ENCODE measurements around the gene GNAL. TPM values are rescaled to one million over a fixed set of nuclear protein-coding genes. Genes with fewer than 3 reads are reported as not detected.
"Not testable (repeated sequence)": the region's sequence is repeated elsewhere in the genome, so short reads cannot be mapped to it uniquely, and the experiment has no call there.

Gene GNAL
- total RNA-seq, 8 experiments from 2014 or later = 0.85 to 31.0 (median 11.1) TPM

- no peak for ATAC-seq (replicated peaks in 6 of 8)
- peaks cover 7% of the 10 kb centered on the region in 2 donors for H3K4me1 ChIP-seq (replicated peaks in 1 of 2)
- 43 to 87% (median 58%) methylated on average over 1 to 6 of the region's 7 CpGs; no CpG with 5 or more reads in 2 of the 10 experiments for WGBS, 10 experiments
- H3K4me3 ChIP-seq = no peak overlapping the region
- H3K27ac ChIP-seq = no peak overlapping the region
- in situ Hi-C loops (cut with MboI; ENCODE audit: low pct_unique_long_range_greater_than_20kb in 2 of 9, low sequenced_read_pairs in 9 of 9, unreplicated experiment in 9 of 9) = no loop called here
Observed at GRCh38 chr18:11902522-11903292, 213.6 kb downstream of the GNAL start.

DNA sequence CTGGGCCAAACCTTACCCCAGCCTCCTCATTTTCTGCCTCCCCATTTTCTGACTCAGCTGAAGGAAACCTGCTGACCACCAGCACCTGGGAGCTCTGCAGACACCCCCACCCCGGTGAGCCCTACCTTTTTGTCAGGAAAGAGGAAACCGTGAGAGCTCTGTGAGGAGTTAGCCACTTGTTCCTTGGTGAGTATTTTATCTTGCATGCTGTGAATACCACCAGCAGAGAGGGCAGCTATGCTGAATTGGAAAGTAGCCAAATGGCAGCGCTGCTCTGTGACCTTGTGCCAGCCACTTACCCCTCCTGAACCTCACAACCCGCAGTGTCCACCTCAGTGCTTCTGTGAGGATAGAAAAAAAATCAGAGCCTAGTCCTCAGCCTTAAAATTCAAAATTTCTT, 216.5 kb downstream of the GNAL start:
- H3K27ac ChIP-seq = no peak overlapping the region
- H3K4me3 ChIP-seq = no peak overlapping the region
- ATAC-seq (replicated peaks in 6 of 8) = no peak
- 78 to 100% (median 82%) methylated on average over 1 to 3 of the region's 4 CpGs; no CpG with 5 or more reads in 4 of the 10 experiments for WGBS, 10 experiments
- in situ Hi-C loops (cut with MboI; ENCODE audit: low pct_unique_long_range_greater_than_20kb in 2 of 9, low sequenced_read_pairs in 9 of 9, unreplicated experiment in 9 of 9) = no loop called here
- peaks cover 7% of the 10 kb centered on the region in 2 donors for H3K4me1 ChIP-seq (replicated peaks in 1 of 2)

- H3K4me1 ChIP-seq (replicated peaks in 1 of 2) = peaks cover 7% of the 10 kb centered on the region in 2 donors
- in situ Hi-C loops (cut with MboI; ENCODE audit: low pct_unique_long_range_greater_than_20kb in 2 of 9, low sequenced_read_pairs in 9 of 9, unreplicated experiment in 9 of 9) = no loop called here
- no peak overlapping the region for H3K4me3 ChIP-seq
- no peak overlapping the region for H3K27ac ChIP-seq
- WGBS, 10 experiments = 40 to 100% (median 100%) methylated on average over 1 of the region's 1 CpG; no CpG with 5 or more reads in 4 of the 10 experiments
- no peak for ATAC-seq (replicated peaks in 6 of 8)
Observed at GRCh38 chr18:11906176-11906575, 217.1 kb downstream of the GNAL start.

- no peak for ATAC-seq (replicated peaks in 6 of 8)
- in situ Hi-C loops (cut with MboI; ENCODE audit: low pct_unique_long_range_greater_than_20kb in 2 of 9, low sequenced_read_pairs in 9 of 9, unreplicated experiment in 9 of 9) = no loop called here
- Histone ChIP-seq H3K4me1 (replicated peaks in 1 of 2) (peaks cover 7% of the 10 kb centered on the region in 2 donors), H3K27ac (no peak overlapping the region), H3K4me3 (peak overlapping the region; percentile 61 to 84 (median 66))
- WGBS, 10 experiments = 33 to 70% (median 52%) methylated on average over 2 to 19 of the region's 20 CpGs
Observed at GRCh38 chr18:11906926-11907874, 218.1 kb downstream of the GNAL start.

- Histone ChIP-seq H3K27ac (peak within 1 kb of the TSS; percentile 85 to 90), H3K4me3 (peak within 1 kb of the TSS; percentile 61 to 84 (median 66)), H3K4me1 (replicated peaks in 1 of 2) (peaks cover 7% of the 10 kb centered on the region in 2 donors)
- in situ Hi-C loops (cut with MboI; ENCODE audit: low pct_unique_long_range_greater_than_20kb in 2 of 9, low sequenced_read_pairs in 9 of 9, unreplicated experiment in 9 of 9) = no loop called here
- ATAC-seq (replicated peaks in 6 of 8) = peak; percentile 89 to 96 (median 93)
- 0 to 2% (median 0%) methylated on average over 2 to 23 of the region's 106 CpGs; no CpG with 5 or more reads in 3 of the 10 experiments for WGBS, 10 experiments
Observed at GRCh38 chr18:11908182-11909060, 219.4 kb downstream of the GNAL start, which contains the start of gene MPPE1. Gene MPPE1, minus strand, starts transcription at chr18:11908317. Its CDS starts 11,053 bp downstream, at chr18:11897264.

DNA sequence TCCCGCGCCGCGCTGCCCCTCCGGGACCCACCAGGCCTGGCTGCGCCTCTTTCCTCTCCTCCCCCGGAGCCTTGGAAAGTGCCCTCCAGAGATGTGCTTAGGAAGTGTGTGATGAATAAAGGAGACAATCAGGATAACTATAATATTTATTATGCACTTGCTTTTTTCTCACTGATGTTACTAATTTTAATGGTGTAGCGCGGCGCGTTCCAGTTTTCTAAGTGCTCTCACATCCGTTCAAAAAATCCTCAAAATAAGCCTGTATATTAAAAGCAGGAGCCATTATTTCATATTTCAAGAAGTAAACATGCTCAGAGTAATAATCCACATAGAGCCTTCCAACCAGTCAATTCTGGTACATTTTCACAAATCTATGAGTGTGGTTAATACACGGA, 220.0 kb downstream of the GNAL start:
- Histone ChIP-seq H3K4me3 (peak overlapping the region; percentile 61 to 84 (median 66)), H3K27ac (peak overlapping the region; percentile 85 to 90), H3K4me1 (replicated peaks in 1 of 2) (peaks cover 7% of the 10 kb centered on the region in 2 donors)
- in situ Hi-C loops (cut with MboI; ENCODE audit: low pct_unique_long_range_greater_than_20kb in 2 of 9, low sequenced_read_pairs in 9 of 9, unreplicated experiment in 9 of 9) = no loop called here
- no peak for ATAC-seq (replicated peaks in 6 of 8)
- WGBS, 10 experiments = 24 to 100% (median 80%) methylated on average over 1 to 6 of the region's 13 CpGs; no CpG with 5 or more reads in 4 of the 10 experiments

DNA sequence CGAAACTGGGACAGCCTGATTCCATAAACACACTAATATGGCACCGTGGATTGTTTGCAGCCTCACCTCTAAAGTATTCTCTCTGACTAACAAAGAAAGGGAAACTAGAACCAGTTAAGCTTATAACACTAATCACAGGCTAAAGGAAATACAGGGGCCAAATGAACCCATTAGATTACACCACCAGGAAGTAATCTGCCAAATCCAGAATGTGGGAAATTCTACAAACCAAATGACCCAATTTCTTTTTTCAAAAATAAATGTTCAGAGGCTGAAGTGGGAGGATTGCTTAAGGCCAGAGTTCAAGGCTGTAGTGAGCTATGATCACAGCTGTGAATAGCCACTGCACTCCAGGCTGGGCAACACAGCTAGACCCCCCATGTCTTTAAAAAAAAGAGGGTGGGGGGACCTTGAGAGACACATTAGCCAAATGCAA, 220.5 kb downstream of the GNAL start:
- H3K27ac ChIP-seq = no peak overlapping the region

DNA sequence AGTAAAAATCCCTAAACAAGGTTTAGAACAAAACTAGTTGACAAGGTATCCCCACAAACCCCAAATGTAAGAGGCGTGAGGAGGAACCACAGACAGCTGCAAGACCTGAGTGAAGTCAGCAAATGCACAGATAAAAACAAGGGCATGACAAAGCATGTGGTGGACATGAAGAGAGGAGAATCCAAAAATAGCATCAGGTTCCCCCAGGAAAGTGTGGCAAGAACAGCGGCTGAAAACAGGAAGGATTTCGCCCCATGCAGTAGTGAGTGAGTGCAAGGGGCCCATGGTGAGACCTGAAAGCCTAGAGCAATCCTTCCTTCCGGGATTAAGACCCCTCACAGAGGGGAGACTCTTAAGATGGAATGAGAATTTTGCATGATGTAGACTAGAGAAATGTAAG, 227.8 kb downstream of the GNAL start:
- ATAC-seq (replicated peaks in 6 of 8); in situ Hi-C loops (cut with MboI; ENCODE audit: low pct_unique_long_range_greater_than_20kb in 2 of 9, low sequenced_read_pairs in 9 of 9, unreplicated experiment in 9 of 9); H3K27ac ChIP-seq; H3K4me3 ChIP-seq; H3K4me1 ChIP-seq (replicated peaks in 1 of 2): not testable (repeated sequence)
- 0 to 50% methylated on average over 1 of the region's 4 CpGs; no CpG with 5 or more reads in 8 of the 10 experiments for WGBS, 10 experiments

More for the DNA sequence above, 220.5 kb downstream of the GNAL start:
- in situ Hi-C loops (cut with MboI; ENCODE audit: low pct_unique_long_range_greater_than_20kb in 2 of 9, low sequenced_read_pairs in 9 of 9, unreplicated experiment in 9 of 9) = no loop called here
- ATAC-seq (replicated peaks in 6 of 8) = no peak
- WGBS, 10 experiments = 8 to 100% (median 67%) methylated on average over 1 to 2 of the region's 2 CpGs; no CpG with 5 or more reads in 4 of the 10 experiments
- peak overlapping the region in 1 of 5 donors; percentile 65 for H3K4me3 ChIP-seq
- peaks cover 7% of the 10 kb centered on the region in 2 donors for H3K4me1 ChIP-seq (replicated peaks in 1 of 2)

DNA sequence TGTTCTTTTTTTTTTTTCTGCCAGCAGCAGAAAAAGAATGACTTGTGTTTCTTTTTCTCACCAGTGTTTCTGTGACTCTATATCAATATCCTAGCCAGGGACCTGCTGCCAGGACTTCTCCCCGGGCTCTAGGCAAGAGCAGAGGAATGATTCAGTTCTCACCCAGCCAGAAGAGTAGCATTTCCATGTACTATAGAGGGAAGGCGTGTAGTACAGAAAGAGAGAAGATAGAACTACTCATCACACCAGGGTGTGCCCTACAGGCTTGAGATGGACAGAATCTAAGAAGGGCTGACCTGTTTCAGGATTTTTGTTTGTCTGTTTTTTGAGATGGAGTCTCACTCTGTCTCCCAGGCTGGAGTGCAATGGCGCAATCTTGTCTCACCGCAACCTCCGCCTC, 230.5 kb downstream of the GNAL start:
- H3K27ac ChIP-seq; H3K4me1 ChIP-seq (replicated peaks in 1 of 2); H3K4me3 ChIP-seq; in situ Hi-C loops (cut with MboI; ENCODE audit: low pct_unique_long_range_greater_than_20kb in 2 of 9, low sequenced_read_pairs in 9 of 9, unreplicated experiment in 9 of 9): not testable (repeated sequence)
- peak in 2 of 8 experiments; percentile 52 to 65 for ATAC-seq (replicated peaks in 6 of 8)
- 0 to 95% (median 48%) methylated on average over 1 to 3 of the region's 5 CpGs; no CpG with 5 or more reads in 6 of the 10 experiments for WGBS, 10 experiments

DNA sequence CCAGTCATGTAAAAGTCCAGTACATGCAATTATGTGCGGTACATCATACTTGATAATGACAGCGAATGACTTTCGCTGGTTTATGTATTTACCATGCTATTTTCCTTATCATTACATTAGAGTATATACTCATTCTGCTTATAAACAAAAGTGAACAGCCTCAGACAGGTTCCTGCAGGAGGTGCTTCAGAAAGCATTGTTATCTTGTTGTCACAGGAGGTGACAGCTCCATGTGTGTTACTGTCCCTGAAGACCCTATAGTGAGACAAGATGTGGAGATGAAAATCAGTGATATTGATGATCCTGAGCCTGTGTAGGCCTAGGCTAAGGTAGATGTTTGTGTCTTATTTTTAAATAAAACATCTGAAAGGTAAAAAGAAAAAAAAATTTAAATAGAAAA, 234.4 kb downstream of the GNAL start:
- ATAC-seq (replicated peaks in 6 of 8) = no peak
- H3K4me1 ChIP-seq (replicated peaks in 1 of 2) = no peaks in the 10 kb centered on the region
- H3K27ac ChIP-seq = no peak overlapping the region
- in situ Hi-C loops (cut with MboI; ENCODE audit: low pct_unique_long_range_greater_than_20kb in 2 of 9, low sequenced_read_pairs in 9 of 9, unreplicated experiment in 9 of 9) = no loop called here
- 80 to 100% (median 94%) methylated on average over 1 to 3 of the region's 3 CpGs; no CpG with 5 or more reads in 2 of the 10 experiments for WGBS, 10 experiments
- H3K4me3 ChIP-seq = no peak overlapping the region

- no peak for ATAC-seq (replicated peaks in 6 of 8)
- H3K4me1 ChIP-seq (replicated peaks in 1 of 2) = no peaks in the 10 kb centered on the region
Observed at GRCh38 chr18:11925800-11926481, 236.9 kb downstream of the GNAL start.

More at GRCh38 chr18:11925800-11926481, 236.9 kb downstream of the GNAL start:
- Histone ChIP-seq H3K4me3 (no peak overlapping the region), H3K27ac (no peak overlapping the region)
- 0 to 100% (median 86%) methylated on average over 1 to 10 of the region's 12 CpGs; no CpG with 5 or more reads in 1 of the 10 experiments for WGBS, 10 experiments
- in situ Hi-C loops (cut with MboI; ENCODE audit: low pct_unique_long_range_greater_than_20kb in 2 of 9, low sequenced_read_pairs in 9 of 9, unreplicated experiment in 9 of 9) = loop anchor here in 5 of 9 experiments (25.0 kb wide), 2 partner anchors 89 to 111 kb away; no protein-coding TSS in a partner anchor
